ENCODE results near the gene KLK10. TPM values are rescaled to one million over a fixed set of nuclear protein-coding genes. Genes with fewer than 3 reads are reported as not detected.

The KLK10 gene
- total RNA-seq, 1 donor = 0.27 TPM

DNA sequence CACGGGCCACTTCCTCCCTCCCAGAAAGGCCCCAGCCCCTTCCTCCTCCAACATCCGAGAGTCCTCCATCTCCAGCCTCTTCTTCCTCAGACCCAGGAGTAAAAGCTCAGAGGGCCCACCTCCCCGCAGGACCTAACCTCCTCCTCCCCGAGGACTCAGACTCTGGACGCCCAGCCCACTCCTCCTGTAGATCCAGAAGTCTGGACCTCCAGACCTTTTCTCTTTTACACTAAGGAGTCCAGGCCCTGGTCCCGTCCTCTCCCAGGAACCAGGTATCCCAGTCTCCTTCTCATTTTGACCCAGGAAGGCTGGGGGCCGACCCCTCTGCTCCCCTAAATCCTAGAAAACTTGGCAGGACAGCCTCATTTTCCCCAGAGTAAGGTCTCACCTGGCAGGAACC is 16.2 kb downstream of the KLK10 start:
- no peak for DNase-seq (ENCODE audit: low read depth)
- no peak overlapping the region for H3K4me3 ChIP-seq (ENCODE audit: low read depth, low read length)
- TF ChIP-seq, protein P1, sequence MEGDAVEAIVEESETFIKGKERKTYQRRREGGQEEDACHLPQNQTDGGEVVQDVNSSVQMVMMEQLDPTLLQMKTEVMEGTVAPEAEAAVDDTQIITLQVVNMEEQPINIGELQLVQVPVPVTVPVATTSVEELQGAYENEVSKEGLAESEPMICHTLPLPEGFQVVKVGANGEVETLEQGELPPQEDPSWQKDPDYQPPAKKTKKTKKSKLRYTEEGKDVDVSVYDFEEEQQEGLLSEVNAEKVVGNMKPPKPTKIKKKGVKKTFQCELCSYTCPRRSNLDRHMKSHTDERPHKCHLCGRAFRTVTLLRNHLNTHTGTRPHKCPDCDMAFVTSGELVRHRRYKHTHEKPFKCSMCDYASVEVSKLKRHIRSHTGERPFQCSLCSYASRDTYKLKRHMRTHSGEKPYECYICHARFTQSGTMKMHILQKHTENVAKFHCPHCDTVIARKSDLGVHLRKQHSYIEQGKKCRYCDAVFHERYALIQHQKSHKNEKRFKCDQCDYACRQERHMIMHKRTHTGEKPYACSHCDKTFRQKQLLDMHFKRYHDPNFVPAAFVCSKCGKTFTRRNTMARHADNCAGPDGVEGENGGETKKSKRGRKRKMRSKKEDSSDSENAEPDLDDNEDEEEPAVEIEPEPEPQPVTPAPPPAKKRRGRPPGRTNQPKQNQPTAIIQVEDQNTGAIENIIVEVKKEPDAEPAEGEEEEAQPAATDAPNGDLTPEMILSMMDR (IDR thresholded peaks at IDR 0.05; ENCODE audit: insufficient read depth, low read length) = no peak

DNA sequence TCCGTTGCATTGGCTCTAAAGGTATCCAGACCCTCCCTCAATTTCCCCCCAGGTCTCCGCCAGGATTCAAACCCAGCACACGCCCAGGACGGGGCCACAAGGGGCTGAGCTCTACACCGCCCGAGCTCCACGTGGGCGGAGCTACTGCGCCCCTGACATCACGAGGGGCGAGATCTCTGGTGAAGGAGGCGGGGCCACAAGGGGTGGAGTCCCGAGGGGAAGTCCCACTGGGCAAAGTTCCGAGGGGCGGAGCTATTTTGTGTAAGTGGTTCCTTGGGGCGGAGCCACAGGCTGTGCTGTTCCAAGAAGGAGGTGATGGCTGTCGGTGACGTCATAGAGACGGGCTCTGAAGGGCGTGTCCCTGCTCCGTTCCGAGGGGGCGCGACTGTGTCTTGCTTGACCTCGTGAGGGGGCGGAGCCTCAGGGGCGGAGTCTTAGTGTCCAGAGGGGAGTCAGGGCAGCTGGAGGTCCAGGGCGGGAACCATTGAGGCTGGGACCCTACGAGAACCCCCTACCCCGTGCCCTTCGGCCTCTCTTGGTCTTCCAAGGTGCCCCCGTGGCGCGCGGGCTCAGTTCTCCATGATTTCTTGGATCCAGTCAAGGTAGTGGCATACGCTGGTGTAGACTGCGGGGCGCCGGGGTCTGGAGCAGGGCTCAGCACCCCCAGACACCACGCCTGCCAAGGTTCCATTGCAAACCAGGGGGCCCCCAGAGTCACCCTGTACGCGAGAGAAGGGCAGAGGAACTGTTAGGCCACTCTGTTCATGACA is 16.8 kb downstream of the KLK10 start:
- no peak for DNase-seq (ENCODE audit: low read depth)
- TF ChIP-seq, protein P1 (IDR thresholded peaks at IDR 0.05; ENCODE audit: insufficient read depth, low read length) = no peak
- H3K4me3 ChIP-seq (ENCODE audit: low read depth, low read length) = no peak overlapping the region

DNA sequence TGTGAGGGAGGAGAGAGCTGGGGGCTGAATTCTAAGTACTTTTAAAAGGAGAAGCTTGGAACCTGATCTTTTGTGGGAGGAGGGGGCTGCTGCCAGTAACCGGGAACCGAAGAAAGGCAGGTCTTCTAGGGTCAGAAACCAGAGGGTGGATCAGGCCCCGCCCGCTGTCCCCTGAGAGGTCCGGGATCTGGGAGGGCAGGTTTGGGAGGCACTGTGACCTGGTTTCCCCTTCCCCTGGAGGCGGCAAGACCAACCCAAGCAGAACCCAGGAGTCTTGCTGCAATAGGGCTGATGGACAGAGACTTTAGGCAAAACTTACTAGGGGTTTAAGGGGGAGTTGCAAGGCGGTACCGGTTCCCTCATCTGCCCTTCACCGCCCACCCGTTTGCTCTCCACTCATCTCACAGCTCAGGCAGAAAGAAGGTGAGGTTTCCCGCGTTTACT is 17.4 kb downstream of the KLK10 start:
- no peak for DNase-seq (ENCODE audit: low read depth)
- TF ChIP-seq, protein P1 (IDR thresholded peaks at IDR 0.05; ENCODE audit: insufficient read depth, low read length) = no peak
- no peak overlapping the region for H3K4me3 ChIP-seq (ENCODE audit: low read depth, low read length)

DNA sequence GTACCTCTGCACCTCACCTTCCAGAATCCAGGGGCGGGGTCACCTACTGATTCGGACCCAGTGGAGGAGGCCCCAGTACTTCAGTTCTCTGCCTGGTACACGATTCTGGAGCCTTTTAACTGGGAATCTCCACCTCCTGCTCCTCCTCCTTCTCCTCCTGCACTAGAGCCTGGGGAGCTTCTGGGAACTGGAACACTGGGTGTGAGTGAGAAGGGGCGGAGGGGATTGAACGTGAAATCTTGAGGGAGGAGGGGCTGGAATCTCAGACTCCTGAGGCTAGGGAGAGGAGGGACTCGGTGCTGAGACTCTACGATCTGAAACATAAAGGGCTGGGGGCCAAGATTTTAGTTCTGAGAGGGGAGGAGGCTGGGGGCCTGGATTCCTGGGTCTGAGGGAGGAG is 18.0 kb downstream of the KLK10 start, which contains the start of gene KLK8:
TSS of gene KLK8 (minus strand) at position 90 of the 400 bp plus-strand sequence. CDS start 437 bp downstream, outside the sequence.
- TF ChIP-seq, protein P1 (IDR thresholded peaks at IDR 0.05; ENCODE audit: insufficient read depth, low read length) = no peak
- DNase-seq (ENCODE audit: low read depth) = no peak

DNA sequence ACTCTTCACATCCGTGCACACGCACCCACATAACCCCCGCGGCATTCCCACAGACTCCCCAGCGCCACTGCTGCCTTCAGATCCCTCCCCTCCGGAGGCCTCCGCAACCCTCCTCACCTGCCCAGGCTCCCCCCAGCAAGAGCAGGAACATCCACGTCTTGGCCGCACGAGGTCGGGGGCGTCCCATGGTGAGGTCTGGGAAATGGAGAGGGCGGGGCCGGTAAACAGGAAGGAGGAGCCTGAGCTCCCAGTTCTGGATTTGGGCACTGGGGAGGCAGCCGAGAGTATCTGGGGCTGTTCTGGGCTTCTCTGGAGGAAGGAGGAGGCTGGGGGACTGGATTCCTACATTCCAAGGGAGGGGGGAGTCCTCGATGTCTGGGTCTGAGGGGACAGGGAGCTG is 18.5 kb downstream of the KLK10 start:
- no peak for DNase-seq (ENCODE audit: low read depth)
- TF ChIP-seq, protein P1 (IDR thresholded peaks at IDR 0.05; ENCODE audit: insufficient read depth, low read length) = no peak
- H3K4me3 ChIP-seq (ENCODE audit: low read depth, low read length) = no peak overlapping the region

More for the DNA sequence above, 18.0 kb downstream of the KLK10 start, which contains the start of gene KLK8:
- no peak within 1 kb of the TSS for H3K4me3 ChIP-seq (ENCODE audit: low read depth, low read length)

DNA sequence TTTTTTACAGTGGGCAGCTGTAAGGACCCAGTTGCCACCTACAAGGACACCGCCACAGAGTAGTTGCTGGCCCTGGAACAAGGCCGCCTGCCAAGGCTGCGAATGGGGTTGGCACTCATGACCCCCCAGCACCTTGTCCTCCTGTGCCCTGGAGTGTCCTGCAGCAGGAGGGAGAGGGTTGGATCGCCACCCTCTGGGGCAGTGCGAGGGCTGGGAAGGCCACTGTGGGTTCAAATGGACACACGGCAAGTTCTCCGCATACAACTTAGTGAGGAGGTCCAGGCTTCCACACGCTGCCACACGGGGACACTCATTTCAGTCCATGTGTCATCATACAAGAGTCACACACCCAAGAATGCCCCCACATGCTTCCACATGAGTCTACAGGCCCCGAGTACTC is 19.1 kb downstream of the KLK10 start:
- TF ChIP-seq, protein P1 (IDR thresholded peaks at IDR 0.05; ENCODE audit: insufficient read depth, low read length) = no peak
- H3K4me3 ChIP-seq (ENCODE audit: low read depth, low read length) = no peak overlapping the region
- DNase-seq (ENCODE audit: low read depth) = no peak

Measured in fibroblast of the aortic adventitia (primary cell).